ENCODE data around the gene LIPC. TPM values are rescaled to one million over a fixed set of nuclear protein-coding genes. Genes with fewer than 3 reads are reported as not detected.
A peak's percentile ranks its signal among the peaks of the same experiment; 100 is the strongest.

Gene LIPC
- total RNA-seq, 1 donor from 2014 or later, result 0.64 TPM

DNA sequence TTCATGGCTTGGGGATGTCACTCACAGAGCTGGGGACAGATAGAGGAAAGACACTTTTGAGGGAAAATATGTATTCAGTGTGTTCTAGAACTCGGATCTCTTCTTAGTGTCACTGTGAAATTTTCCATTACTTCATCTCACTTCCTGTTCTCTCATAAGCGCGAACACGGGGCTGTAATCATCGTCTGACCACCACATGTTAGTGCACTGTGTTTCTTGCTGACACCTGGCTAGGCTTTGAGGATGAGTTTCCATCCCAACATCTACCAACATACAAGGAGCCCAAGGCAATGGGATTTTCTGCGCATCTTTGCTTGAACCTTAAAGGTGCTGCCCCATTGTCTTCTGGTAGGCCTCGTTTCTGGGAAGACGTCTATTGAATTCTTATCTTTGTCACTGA is 84.0 kb downstream of the LIPC start:
- ATAC-seq (peak; percentile 54), DNase-seq (no peak)
- Histone ChIP-seq H3K9me3 (no peaks in the 10 kb centered on the region), H3K27me3 (no peaks in the 10 kb centered on the region), H3K4me3 (no peak overlapping the region), H3K4me1 (peaks cover 6% of the 10 kb centered on the region), H3K27ac (peak overlapping the region; percentile 42), H3K36me3 (no peaks in the 10 kb centered on the region)
- intact Hi-C loops (cut with DNase I), result no loop called here
- TF ChIP-seq, protein P1, sequence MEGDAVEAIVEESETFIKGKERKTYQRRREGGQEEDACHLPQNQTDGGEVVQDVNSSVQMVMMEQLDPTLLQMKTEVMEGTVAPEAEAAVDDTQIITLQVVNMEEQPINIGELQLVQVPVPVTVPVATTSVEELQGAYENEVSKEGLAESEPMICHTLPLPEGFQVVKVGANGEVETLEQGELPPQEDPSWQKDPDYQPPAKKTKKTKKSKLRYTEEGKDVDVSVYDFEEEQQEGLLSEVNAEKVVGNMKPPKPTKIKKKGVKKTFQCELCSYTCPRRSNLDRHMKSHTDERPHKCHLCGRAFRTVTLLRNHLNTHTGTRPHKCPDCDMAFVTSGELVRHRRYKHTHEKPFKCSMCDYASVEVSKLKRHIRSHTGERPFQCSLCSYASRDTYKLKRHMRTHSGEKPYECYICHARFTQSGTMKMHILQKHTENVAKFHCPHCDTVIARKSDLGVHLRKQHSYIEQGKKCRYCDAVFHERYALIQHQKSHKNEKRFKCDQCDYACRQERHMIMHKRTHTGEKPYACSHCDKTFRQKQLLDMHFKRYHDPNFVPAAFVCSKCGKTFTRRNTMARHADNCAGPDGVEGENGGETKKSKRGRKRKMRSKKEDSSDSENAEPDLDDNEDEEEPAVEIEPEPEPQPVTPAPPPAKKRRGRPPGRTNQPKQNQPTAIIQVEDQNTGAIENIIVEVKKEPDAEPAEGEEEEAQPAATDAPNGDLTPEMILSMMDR (IDR thresholded peaks at IDR 0.05), result no peak

DNA sequence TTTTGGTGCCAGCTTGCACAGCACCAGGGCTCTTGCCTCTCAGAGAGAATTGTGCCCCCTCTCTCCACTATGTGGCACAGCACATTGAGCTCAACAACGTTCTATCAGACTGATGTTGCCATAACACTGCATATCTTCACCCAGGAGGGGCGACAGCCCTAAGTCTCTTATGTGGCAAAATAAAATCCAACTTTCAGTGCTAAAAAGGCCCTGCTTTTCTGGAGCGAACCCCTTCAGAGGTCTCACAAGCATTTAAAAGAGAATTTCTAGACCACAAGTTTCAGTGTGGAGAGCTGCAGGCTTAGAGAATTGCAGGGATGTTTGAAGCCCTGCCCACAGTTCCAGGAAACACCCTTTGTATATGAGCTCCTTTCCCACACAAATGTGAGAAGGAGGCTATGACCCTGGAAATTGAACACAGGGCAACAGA is 85.5 kb downstream of the LIPC start:
- Histone ChIP-seq H3K4me1 (peaks cover 11% of the 10 kb centered on the region), H3K36me3 (no peaks in the 10 kb centered on the region), H3K9me3 (no peaks in the 10 kb centered on the region), H3K27me3 (no peaks in the 10 kb centered on the region), H3K27ac (peak overlapping the region; percentile 38), H3K4me3 (no peak overlapping the region)
- DNase-seq (no peak), ATAC-seq (no peak)
- TF ChIP-seq, protein P1 (IDR thresholded peaks at IDR 0.05), result no peak
- intact Hi-C loops (cut with DNase I), result no loop called here

DNA sequence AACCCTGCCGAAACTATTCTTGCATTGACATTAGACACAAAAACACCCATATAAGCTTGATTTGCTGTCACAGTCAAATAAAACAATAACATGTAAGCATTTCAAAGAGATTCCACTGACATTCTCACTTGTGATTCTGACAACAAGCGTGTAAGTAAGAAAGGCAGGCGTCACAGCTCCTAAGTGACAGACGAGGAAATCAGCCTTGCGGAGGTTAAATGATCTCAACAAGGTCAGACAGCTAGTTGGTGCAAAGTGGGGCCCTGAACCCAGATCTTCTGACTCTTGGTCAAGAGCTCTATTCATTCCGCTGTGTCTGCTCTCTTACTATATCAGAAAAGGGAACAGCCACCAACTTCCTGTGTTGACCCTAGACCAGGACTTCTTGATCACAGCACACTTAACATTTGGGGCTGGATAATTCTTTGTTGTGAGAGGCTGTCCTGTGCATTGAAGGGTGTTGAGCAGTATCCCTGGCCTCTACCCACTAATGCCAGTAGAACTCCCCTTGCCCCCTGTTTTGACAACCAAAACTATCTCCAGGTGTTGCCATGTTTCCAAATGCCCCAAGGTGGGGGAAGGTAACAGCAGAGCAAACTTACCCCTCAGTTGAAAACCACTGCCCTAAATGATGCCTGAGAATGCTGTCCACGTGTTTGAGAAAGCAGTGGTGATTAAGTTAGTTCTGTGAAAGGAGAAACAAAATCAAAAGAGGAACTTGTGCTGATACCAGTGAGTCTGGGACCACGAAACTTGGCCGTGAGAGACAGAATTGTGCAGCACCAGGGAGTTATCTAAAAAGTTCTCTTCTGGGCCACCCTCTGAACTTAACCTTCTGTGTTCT is 86.1 kb downstream of the LIPC start:
- H3K27me3 ChIP-seq, result no peaks in the 10 kb centered on the region
- no peaks in the 10 kb centered on the region for H3K36me3 ChIP-seq
- no peak overlapping the region for H3K4me3 ChIP-seq
- DNase-seq (no peak), ATAC-seq (peak; percentile 69)
- TF ChIP-seq, protein P1 (IDR thresholded peaks at IDR 0.05), result no peak
- peaks cover 11% of the 10 kb centered on the region for H3K4me1 ChIP-seq
- no peaks in the 10 kb centered on the region for H3K9me3 ChIP-seq
- intact Hi-C loops (cut with DNase I), result no loop called here
- peak overlapping the region; percentile 38 for H3K27ac ChIP-seq

DNA sequence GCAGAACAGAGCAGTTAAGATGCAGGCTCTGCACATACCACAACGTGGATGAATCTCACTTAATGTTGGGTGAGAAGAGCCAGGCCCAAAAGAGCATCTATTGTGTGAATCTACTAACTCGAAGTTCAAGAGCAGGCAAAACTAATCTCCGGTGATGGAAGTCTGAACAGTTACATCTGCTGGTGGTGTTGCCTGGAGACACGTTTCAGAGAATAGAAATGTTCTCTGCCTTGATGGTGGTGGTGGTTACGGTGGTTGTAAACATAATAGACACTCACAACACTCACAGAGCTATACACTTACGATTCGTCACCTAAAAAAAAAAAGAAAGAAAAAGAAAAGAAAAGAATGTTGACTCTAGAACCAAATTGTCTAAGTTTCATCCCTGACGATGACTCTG is 86.8 kb downstream of the LIPC start:
- no peak for ATAC-seq
- TF ChIP-seq, protein P1 (IDR thresholded peaks at IDR 0.05), result no peak
- no peak overlapping the region for H3K27ac ChIP-seq

DNA sequence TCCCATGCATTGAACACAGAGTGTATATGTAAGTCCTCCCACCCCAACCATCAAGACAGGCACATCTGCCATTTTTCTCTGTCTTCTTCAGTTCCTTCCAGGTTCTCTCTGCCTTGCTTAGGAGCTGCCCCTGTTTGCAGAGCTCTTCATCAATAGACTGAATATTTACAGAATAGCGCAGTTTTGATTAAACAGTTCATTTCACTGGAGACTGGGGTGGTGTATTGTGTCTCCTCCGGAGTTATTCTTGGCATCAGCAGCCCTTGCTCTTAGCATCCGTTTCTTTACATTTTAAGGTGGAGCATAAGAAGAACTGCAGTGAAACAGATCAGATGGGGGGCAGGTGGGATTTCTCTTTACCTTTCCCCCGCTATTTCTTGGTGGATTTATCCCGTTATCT is 87.7 kb downstream of the LIPC start:
- no peak for ATAC-seq
- intact Hi-C loops (cut with DNase I), result no loop called here

More for the DNA sequence above, 86.8 kb downstream of the LIPC start:
- no peak for DNase-seq
- H3K36me3 ChIP-seq, result no peaks in the 10 kb centered on the region
- no peaks in the 10 kb centered on the region for H3K27me3 ChIP-seq
- no peak overlapping the region for H3K4me3 ChIP-seq
- H3K9me3 ChIP-seq, result no peaks in the 10 kb centered on the region
- intact Hi-C loops (cut with DNase I), result no loop called here
- H3K4me1 ChIP-seq, result peaks cover 11% of the 10 kb centered on the region

More for the DNA sequence above, 87.7 kb downstream of the LIPC start:
- no peaks in the 10 kb centered on the region for H3K36me3 ChIP-seq
- DNase-seq, result no peak
- no peaks in the 10 kb centered on the region for H3K27me3 ChIP-seq
- H3K4me1 ChIP-seq, result peaks cover 16% of the 10 kb centered on the region
- no peak overlapping the region for H3K27ac ChIP-seq
- H3K4me3 ChIP-seq, result no peak overlapping the region
- TF ChIP-seq, protein P1 (IDR thresholded peaks at IDR 0.05), result no peak
- no peaks in the 10 kb centered on the region for H3K9me3 ChIP-seq

Data from upper lobe of right lung (tissue), 1 donor.